Activated CD4-positive, alpha-beta memory T cell treated with anti-CD3 and anti-CD28 coated beads for 36 hours (primary cell): ENCODE data around the gene ARFGEF2. TPM values are rescaled to one million over a fixed set of nuclear protein-coding genes. Genes with fewer than 3 reads are reported as not detected.
"Not testable (repeated sequence)": the region's sequence is repeated elsewhere in the genome, so short reads cannot be mapped to it uniquely, and the experiment has no call there.

Experiments
- CTCF ChIA-PET: fragments of 350-600 bp; sonication (Branson Sonifier 250); formaldehyde crosslinking; loops from one replicate; lab custom pipeline; 2021; ENCODE audit warnings: antibody characterized with exemption, inconsistent platforms; lab: Charles Lee
- POLR2A ChIA-PET: fragments of 350-600 bp; sonication (Branson Sonifier 250); formaldehyde crosslinking; loops from one replicate; lab custom pipeline; 2021; ENCODE audit warnings: antibody characterized with exemption; lab: Charles Lee
- DNase-seq: peaks from one replicate; pipeline ENCODE4 v3.0.0-alpha.2; 2020
- H3K27ac Mint-ChIP-seq: one replicate; pipeline ENCODE4 v1.8.0; 2021; ENCODE audit warnings: mixed read lengths
- H3K27me3 Mint-ChIP-seq: one replicate; pipeline ENCODE4 v1.8.0; 2021; ENCODE audit warnings: mixed read lengths
- H3K36me3 Mint-ChIP-seq: one replicate; pipeline ENCODE4 v1.8.0; 2021; ENCODE audit warnings: mixed read lengths
- H3K4me1 Mint-ChIP-seq: one replicate; pipeline ENCODE4 v1.8.0; 2021; ENCODE audit warnings: low read depth, mixed read lengths
- H3K4me3 Mint-ChIP-seq: one replicate; pipeline ENCODE4 v1.8.0; 2021; ENCODE audit warnings: mild to moderate bottlenecking, mixed read lengths
- H3K9me3 Mint-ChIP-seq: one replicate; pipeline ENCODE4 v1.8.0; 2021; ENCODE audit warnings: mixed read lengths
- intact Hi-C: fragments of 100-400 bp; cut with micrococcal nuclease; formaldehyde crosslinking; loops from one replicate; pipeline ENCODE4 v1.15.1; 2023
- total RNA-seq, 2 experiments: library from RNA; stranded (reverse); gene quantifications; one replicate each; pipeline ENCODE4 v1.2.3, GENCODE V29; 2021

ARFGEF2 gene
- total RNA-seq, 2 experiments from 2014 or later = 21.9 to 22.1 TPM

- no peaks in the 10 kb centered on the region for H3K9me3 Mint-ChIP-seq
- POLR2A ChIA-PET = no interaction called here
- no peak overlapping the region for H3K27ac Mint-ChIP-seq
- no peak for DNase-seq
- peaks cover 3% of the 10 kb centered on the region for H3K36me3 Mint-ChIP-seq
- CTCF ChIA-PET = interaction anchor here (2.3 kb wide), 1 partner anchor 274 kb away, joined by 7 read pairs; no protein-coding TSS in a partner anchor
- H3K4me3 Mint-ChIP-seq = no peak overlapping the region
- intact Hi-C loops = no loop called here
- no peaks in the 10 kb centered on the region for H3K27me3 Mint-ChIP-seq
- peaks cover 19% of the 10 kb centered on the region for H3K4me1 Mint-ChIP-seq
Observed at GRCh38 chr20:48931527-48932374, 10.2 kb downstream of the ARFGEF2 start.

GRCh38 chr20:48932375-48932941, 10.9 kb downstream of the ARFGEF2 start:
- H3K36me3 Mint-ChIP-seq = peaks cover 1% of the 10 kb centered on the region
- intact Hi-C loops = no loop called here
- H3K4me3 Mint-ChIP-seq = no peak overlapping the region
- POLR2A ChIA-PET = no interaction called here
- peaks cover 21% of the 10 kb centered on the region for H3K4me1 Mint-ChIP-seq
- H3K27me3 Mint-ChIP-seq = no peaks in the 10 kb centered on the region
- H3K27ac Mint-ChIP-seq = no peak overlapping the region
- no peaks in the 10 kb centered on the region for H3K9me3 Mint-ChIP-seq
- DNase-seq = no peak
- CTCF ChIA-PET = interaction anchor here (2.3 kb wide), 1 partner anchor 275 kb away, joined by 7 read pairs; no protein-coding TSS in a partner anchor

DNA sequence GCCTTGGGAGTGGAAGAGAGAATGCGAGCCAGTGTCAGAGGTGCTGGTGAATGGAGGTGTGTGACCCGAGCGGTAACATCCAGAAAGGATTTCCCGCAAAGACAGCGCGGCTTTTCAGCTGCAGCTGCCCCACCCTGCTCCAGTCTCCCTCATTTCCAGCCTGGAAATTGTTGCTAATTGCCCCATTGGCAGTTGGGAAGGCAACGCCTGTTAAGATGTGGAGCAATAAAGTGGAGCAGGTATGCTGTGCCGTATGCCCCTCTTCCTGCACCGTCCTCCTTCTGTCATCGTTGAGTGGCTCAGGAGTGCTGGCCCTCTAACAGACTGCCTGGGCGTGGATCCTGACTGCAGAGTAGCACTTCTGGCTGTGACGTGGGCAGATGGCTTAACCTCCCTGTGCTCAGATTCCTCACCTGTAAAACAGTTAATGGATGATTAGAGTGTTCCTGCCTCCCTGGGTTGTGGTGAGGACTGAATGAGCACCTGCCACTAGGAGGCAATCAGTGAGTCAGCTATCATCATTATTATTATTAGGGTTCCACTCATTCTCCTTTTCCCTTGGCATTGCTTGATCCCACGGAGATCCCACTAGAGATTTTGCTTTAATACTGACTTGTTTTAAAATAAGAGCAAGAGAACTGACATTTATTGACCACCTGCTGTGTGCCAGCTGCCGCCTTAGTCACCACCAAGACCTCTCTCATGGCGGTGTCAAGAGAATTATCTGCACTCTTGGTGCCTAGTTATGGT, 11.7 kb downstream of the ARFGEF2 start:
- Mint-ChIP-seq H3K27ac (no peak overlapping the region), H3K4me1 (peaks cover 21% of the 10 kb centered on the region), H3K36me3 (peaks cover 1% of the 10 kb centered on the region), H3K27me3 (no peaks in the 10 kb centered on the region), H3K4me3 (no peak overlapping the region), H3K9me3 (no peaks in the 10 kb centered on the region)
- CTCF ChIA-PET = interaction anchor here (2.3 kb wide), 1 partner anchor 276 kb away, joined by 7 read pairs; no protein-coding TSS in a partner anchor
- intact Hi-C loops = no loop called here
- POLR2A ChIA-PET = no interaction called here
- DNase-seq = no peak

DNA sequence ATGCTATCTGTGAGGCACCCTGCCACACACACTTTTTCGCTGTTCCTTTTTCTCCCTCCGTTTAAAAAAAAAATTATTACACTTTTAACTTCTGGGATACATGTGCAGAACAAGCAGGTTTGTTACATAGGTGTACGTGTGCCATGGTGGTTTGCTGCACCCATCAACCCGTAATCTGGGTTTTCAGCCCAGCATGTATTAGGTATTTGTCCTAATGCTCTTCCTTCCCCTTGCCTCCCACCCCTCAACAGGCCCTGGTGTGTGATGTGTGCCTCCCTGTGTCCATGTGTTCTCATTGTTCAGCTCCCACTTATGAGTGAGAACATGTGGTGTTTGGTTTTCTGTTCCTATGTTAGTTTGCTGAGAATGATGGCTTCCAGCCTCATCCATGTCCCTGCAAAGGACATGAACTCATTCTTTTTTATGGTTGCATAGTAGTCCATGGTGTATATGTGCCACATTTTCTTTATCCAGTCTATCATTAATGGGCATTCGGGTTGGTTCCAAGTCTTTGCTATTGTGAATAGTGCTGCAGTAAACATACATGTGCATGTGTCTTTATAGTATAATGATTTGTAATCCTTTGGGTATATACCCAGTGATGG, 12.9 kb downstream of the ARFGEF2 start:
- H3K27me3 Mint-ChIP-seq, H3K36me3 Mint-ChIP-seq, H3K4me3 Mint-ChIP-seq, H3K27ac Mint-ChIP-seq, intact Hi-C loops, H3K9me3 Mint-ChIP-seq, DNase-seq, POLR2A ChIA-PET: not testable (repeated sequence)
- peaks cover 19% of the 10 kb centered on the region for H3K4me1 Mint-ChIP-seq
- CTCF ChIA-PET = interaction anchor here (2.3 kb wide), 1 partner anchor 277 kb away, joined by 7 read pairs; no protein-coding TSS in a partner anchor

DNA sequence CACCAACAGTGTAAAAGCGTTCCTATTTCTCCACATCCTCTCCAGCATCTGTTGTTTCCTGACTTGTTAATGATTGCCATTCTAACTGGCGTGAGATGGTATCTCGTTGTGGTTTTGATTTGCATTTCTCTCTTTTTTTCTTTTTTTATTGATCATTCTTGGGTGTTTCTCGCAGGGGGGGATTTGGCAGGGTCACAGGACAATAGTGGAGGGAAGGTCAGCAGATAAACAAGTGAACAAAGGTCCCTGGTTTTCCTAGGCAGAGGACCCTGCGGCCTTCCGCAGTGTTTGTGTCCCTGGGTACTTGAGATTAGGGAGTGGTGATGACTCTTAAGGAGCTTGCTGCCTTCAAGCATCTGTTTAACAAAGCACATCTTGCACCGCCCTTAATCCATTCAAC, 13.5 kb downstream of the ARFGEF2 start:
- DNase-seq, H3K9me3 Mint-ChIP-seq, intact Hi-C loops, H3K27me3 Mint-ChIP-seq, H3K27ac Mint-ChIP-seq, POLR2A ChIA-PET, H3K36me3 Mint-ChIP-seq, H3K4me3 Mint-ChIP-seq, CTCF ChIA-PET: not testable (repeated sequence)
- H3K4me1 Mint-ChIP-seq = peaks cover 24% of the 10 kb centered on the region

GRCh38 chr20:48936178-48936577, 14.7 kb downstream of the ARFGEF2 start:
- H3K9me3 Mint-ChIP-seq, POLR2A ChIA-PET, H3K4me3 Mint-ChIP-seq, intact Hi-C loops, DNase-seq, H3K27me3 Mint-ChIP-seq, H3K36me3 Mint-ChIP-seq, CTCF ChIA-PET, H3K27ac Mint-ChIP-seq: not testable (repeated sequence)
- peaks cover 24% of the 10 kb centered on the region for H3K4me1 Mint-ChIP-seq

DNA sequence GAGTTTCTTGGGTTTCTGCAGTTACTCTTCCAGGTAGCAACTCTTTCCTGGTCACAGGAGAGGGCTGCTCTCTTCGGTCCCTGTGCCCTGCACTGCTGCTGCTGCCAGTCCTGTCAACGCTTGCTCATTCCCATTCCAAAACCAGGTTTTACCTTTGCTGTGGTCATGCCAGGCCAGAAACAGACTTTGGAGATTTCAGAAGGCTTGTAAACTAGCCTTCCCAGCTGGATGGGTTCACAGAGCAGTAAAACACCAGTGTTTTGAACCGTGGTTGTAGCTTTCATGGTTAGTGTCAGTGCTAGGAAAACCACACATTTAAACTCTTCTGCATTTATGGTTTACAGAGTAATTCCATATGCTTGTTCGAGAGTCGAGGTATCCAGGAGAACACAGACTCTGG, 16.2 kb downstream of the ARFGEF2 start:
- no peaks in the 10 kb centered on the region for H3K27me3 Mint-ChIP-seq
- no peak for DNase-seq
- peaks cover 1% of the 10 kb centered on the region for H3K36me3 Mint-ChIP-seq
- no peaks in the 10 kb centered on the region for H3K9me3 Mint-ChIP-seq
- H3K4me3 Mint-ChIP-seq = no peak overlapping the region
- CTCF ChIA-PET = interaction anchor here (0.7 kb wide), 1 partner anchor 12 kb away, joined by 3 read pairs; no protein-coding TSS in a partner anchor
- peaks cover 24% of the 10 kb centered on the region for H3K4me1 Mint-ChIP-seq
- H3K27ac Mint-ChIP-seq = no peak overlapping the region
- intact Hi-C loops = no loop called here
- POLR2A ChIA-PET = no interaction called here

DNA sequence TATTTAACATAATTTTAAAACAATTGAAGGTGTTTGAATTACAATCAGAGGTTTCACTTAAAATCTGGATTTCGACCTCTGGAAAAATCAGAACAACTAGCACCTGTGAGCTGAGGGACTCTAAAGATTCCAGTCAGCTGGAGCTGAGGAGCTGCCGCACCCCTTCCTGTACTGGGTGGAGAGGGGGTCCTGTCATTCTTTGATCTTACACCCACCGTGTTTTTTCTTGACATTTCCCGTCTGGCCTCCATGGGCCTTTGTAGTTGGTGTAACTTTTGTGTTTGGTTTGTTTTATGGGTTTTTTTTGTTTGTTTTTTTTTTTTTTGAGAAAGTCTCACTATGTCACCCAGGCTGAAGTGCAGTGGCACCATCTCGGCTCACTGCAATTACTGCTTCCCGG, 17.2 kb downstream of the ARFGEF2 start:
- ChIA-PET CTCF (interaction anchor here (1.1 kb wide), 1 partner anchor 318 kb away, joined by 3 read pairs; no protein-coding TSS in a partner anchor), POLR2A (no interaction called here)
- Mint-ChIP-seq H3K9me3 (no peaks in the 10 kb centered on the region), H3K4me1 (peaks cover 21% of the 10 kb centered on the region), H3K27ac (no peak overlapping the region), H3K4me3 (no peak overlapping the region), H3K36me3 (peaks cover 6% of the 10 kb centered on the region), H3K27me3 (no peaks in the 10 kb centered on the region)
- intact Hi-C loops = no loop called here
- DNase-seq = no peak

DNA sequence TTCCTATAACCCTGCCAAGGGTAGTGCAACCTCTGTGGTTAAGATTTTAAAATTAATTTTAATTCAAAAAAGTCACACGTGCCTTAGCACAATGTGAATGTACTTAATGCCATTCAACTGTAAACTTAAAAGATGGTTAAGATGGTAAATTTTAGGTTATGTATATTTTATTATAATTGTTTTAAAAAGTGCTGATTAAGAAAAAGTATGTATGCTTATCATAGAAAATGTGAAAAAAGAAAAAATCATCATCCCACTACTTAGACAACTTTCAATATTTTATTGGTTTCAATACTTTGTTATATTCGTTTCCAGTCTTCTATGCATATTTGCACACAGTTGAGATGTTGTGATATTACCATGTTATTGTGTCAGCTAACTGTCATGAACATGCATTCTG, 18.7 kb downstream of the ARFGEF2 start:
- no peak overlapping the region for H3K27ac Mint-ChIP-seq
- H3K27me3 Mint-ChIP-seq = no peaks in the 10 kb centered on the region
- peaks cover 6% of the 10 kb centered on the region for H3K36me3 Mint-ChIP-seq
- H3K9me3 Mint-ChIP-seq = no peaks in the 10 kb centered on the region
- CTCF ChIA-PET = no interaction called here
- peaks cover 14% of the 10 kb centered on the region for H3K4me1 Mint-ChIP-seq
- DNase-seq = no peak
- intact Hi-C loops = no loop called here
- no peak overlapping the region for H3K4me3 Mint-ChIP-seq
- POLR2A ChIA-PET = no interaction called here

DNA sequence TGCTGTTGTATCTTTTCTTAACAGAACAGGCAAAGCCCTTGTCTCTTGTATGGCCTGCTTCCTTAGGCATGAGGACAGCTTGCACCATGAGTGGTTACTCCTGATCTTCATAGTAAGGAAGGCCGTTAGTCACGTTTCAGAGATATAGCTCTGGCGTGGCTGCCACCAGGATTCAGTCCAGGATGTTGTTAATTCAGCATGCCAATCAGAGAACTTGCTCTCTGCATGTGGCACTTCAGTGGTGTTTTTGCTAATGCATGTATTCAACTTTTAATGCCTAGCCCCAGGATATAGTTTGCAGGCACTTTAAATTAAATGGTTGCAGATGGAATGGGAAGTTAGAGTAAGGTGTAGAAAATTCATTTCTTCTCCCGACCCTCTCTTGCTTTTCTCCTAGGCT, 20.0 kb downstream of the ARFGEF2 start:
- H3K4me3 Mint-ChIP-seq = no peak overlapping the region
- peaks cover 6% of the 10 kb centered on the region for H3K36me3 Mint-ChIP-seq

GRCh38 chr20:48942730-48943129, 21.2 kb downstream of the ARFGEF2 start:
- H3K27ac Mint-ChIP-seq = no peak overlapping the region
- H3K4me3 Mint-ChIP-seq = no peak overlapping the region
- no peak for DNase-seq
- H3K27me3 Mint-ChIP-seq = no peaks in the 10 kb centered on the region
- CTCF ChIA-PET = interaction anchor here (0.6 to 1.0 kb wide), 2 partner anchors 24 to 285 kb away, joined by 3 to 5 read pairs; no protein-coding TSS in a partner anchor
- POLR2A ChIA-PET = no interaction called here
- peaks cover 6% of the 10 kb centered on the region for H3K36me3 Mint-ChIP-seq
- no peaks in the 10 kb centered on the region for H3K9me3 Mint-ChIP-seq
- peaks cover 6% of the 10 kb centered on the region for H3K4me1 Mint-ChIP-seq
- intact Hi-C loops = no loop called here

More for the DNA sequence above, 20.0 kb downstream of the ARFGEF2 start:
- CTCF ChIA-PET = interaction anchor here (0.6 to 1.0 kb wide), 3 partner anchors 8 to 284 kb away, joined by 3 read pairs; no protein-coding TSS in a partner anchor
- intact Hi-C loops = no loop called here
- no peak for DNase-seq
- Mint-ChIP-seq H3K27me3 (no peaks in the 10 kb centered on the region), H3K9me3 (no peaks in the 10 kb centered on the region), H3K4me1 (peaks cover 14% of the 10 kb centered on the region), H3K27ac (no peak overlapping the region)
- POLR2A ChIA-PET = no interaction called here
